ENCODE measurements around the gene PPP6R3. TPM values are rescaled to one million over a fixed set of nuclear protein-coding genes. Genes with fewer than 3 reads are reported as not detected.

PPP6R3 gene
- polyA plus RNA-seq, 1 donor from 2014 or later: 111 TPM

- H3K79me2 ChIP-seq (replicated peaks; ENCODE audit: insufficient read depth, low read length): peaks cover 19% of the 10 kb centered on the region
Observed at GRCh38 chr11:68525930-68526329, 65.4 kb downstream of the PPP6R3 start.

DNA sequence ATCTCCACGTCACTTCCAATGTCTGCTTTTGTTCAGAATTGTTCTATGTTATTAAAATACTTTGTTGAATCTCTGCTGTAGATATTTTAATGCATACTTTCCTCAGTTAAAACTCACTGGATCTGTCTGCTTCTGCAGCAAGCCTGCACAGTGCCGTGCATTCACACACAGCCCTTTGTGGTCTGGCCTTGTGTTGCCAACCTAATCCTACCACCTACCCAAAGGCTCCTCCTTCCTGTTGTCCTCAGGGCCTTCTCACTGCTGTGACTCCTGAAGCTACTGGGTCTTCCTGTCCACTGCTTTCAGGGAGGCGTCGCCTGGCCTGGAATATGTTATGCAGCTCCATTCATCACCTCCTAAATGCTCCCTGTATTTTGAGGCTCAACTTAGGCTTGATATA is 67.0 kb downstream of the PPP6R3 start:
- TF ChIP-seq, protein P1, sequence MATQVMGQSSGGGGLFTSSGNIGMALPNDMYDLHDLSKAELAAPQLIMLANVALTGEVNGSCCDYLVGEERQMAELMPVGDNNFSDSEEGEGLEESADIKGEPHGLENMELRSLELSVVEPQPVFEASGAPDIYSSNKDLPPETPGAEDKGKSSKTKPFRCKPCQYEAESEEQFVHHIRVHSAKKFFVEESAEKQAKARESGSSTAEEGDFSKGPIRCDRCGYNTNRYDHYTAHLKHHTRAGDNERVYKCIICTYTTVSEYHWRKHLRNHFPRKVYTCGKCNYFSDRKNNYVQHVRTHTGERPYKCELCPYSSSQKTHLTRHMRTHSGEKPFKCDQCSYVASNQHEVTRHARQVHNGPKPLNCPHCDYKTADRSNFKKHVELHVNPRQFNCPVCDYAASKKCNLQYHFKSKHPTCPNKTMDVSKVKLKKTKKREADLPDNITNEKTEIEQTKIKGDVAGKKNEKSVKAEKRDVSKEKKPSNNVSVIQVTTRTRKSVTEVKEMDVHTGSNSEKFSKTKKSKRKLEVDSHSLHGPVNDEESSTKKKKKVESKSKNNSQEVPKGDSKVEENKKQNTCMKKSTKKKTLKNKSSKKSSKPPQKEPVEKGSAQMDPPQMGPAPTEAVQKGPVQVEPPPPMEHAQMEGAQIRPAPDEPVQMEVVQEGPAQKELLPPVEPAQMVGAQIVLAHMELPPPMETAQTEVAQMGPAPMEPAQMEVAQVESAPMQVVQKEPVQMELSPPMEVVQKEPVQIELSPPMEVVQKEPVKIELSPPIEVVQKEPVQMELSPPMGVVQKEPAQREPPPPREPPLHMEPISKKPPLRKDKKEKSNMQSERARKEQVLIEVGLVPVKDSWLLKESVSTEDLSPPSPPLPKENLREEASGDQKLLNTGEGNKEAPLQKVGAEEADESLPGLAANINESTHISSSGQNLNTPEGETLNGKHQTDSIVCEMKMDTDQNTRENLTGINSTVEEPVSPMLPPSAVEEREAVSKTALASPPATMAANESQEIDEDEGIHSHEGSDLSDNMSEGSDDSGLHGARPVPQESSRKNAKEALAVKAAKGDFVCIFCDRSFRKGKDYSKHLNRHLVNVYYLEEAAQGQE (IDR thresholded peaks at IDR 0.05; ENCODE audit: borderline replicate concordance): no peak
- no peak for TF ChIP-seq POLR2AphosphoS5 (IDR thresholded peaks at IDR 0.05)
- TF ChIP-seq RAD21 (conservative IDR thresholded peaks at IDR 0.05): no peak
- no peak for TF ChIP-seq EZH2 (IDR thresholded peaks at IDR 0.05; ENCODE audit: borderline replicate concordance, insufficient read depth, low read length, poor library complexity, severe bottlenecking)
- no peak for TF ChIP-seq EP300 (conservative IDR thresholded peaks at IDR 0.05; ENCODE audit: poor library complexity, severe bottlenecking)
- no peak for TF ChIP-seq SMC3 (conservative IDR thresholded peaks at IDR 0.05; ENCODE audit: poor library complexity)
- TF ChIP-seq MXI1 (conservative IDR thresholded peaks at IDR 0.05; ENCODE audit: poor library complexity, severe bottlenecking): no peak
- TF ChIP-seq CTCF (IDR thresholded peaks at IDR 0.05; ENCODE audit: poor library complexity, severe bottlenecking): no peak
- no peak for TF ChIP-seq TAF1 (IDR thresholded peaks at IDR 0.05; ENCODE audit: low read depth)
- Histone ChIP-seq H3K9me2 (ENCODE audit: insufficient read depth, low read length) (no peaks in the 10 kb centered on the region), H3K4me2 (ENCODE audit: low read length) (no peak overlapping the region), H2AFZ (ENCODE audit: low read depth, low read length) (no peak overlapping the region), H3F3A (ENCODE audit: insufficient read depth, low read length, poor library complexity, severe bottlenecking) (no peaks in the 10 kb centered on the region), H3K9me3 (ENCODE audit: low read length) (no peaks in the 10 kb centered on the region), H3K79me2 (replicated peaks; ENCODE audit: insufficient read depth, low read length) (peaks cover 17% of the 10 kb centered on the region), H3K27ac (ENCODE audit: low read length) (no peak overlapping the region), H3K9ac (ENCODE audit: low read length) (no peak overlapping the region), H3K4me3 (ENCODE audit: low read length) (no peak overlapping the region), H3K36me3 (ENCODE audit: insufficient read depth, low read length) (peaks cover 6% of the 10 kb centered on the region), H4K20me1 (ENCODE audit: insufficient read depth) (no peaks in the 10 kb centered on the region), H3K27me3 (ENCODE audit: insufficient read depth, low read depth, low read length) (no peaks in the 10 kb centered on the region)

More at GRCh38 chr11:68525930-68526329, 65.4 kb downstream of the PPP6R3 start:
- Histone ChIP-seq H3K9me3 (ENCODE audit: low read length) (no peaks in the 10 kb centered on the region), H3K9ac (ENCODE audit: low read length) (no peak overlapping the region), H3F3A (ENCODE audit: insufficient read depth, low read length, poor library complexity, severe bottlenecking) (no peaks in the 10 kb centered on the region), H2AFZ (ENCODE audit: low read depth, low read length) (no peak overlapping the region), H3K4me2 (ENCODE audit: low read length) (no peak overlapping the region), H3K9me2 (ENCODE audit: insufficient read depth, low read length) (no peaks in the 10 kb centered on the region), H3K27ac (ENCODE audit: low read length) (no peak overlapping the region), H4K20me1 (ENCODE audit: insufficient read depth) (no peaks in the 10 kb centered on the region), H3K27me3 (ENCODE audit: insufficient read depth, low read depth, low read length) (no peaks in the 10 kb centered on the region), H3K36me3 (ENCODE audit: insufficient read depth, low read length) (peaks cover 6% of the 10 kb centered on the region), H3K4me3 (ENCODE audit: low read length) (no peak overlapping the region)
- no peak for TF ChIP-seq EZH2 (IDR thresholded peaks at IDR 0.05; ENCODE audit: borderline replicate concordance, insufficient read depth, low read length, poor library complexity, severe bottlenecking)
- TF ChIP-seq SMC3 (conservative IDR thresholded peaks at IDR 0.05; ENCODE audit: poor library complexity): no peak
- no peak for TF ChIP-seq TAF1 (IDR thresholded peaks at IDR 0.05; ENCODE audit: low read depth)
- TF ChIP-seq RAD21 (conservative IDR thresholded peaks at IDR 0.05): no peak
- TF ChIP-seq CTCF (IDR thresholded peaks at IDR 0.05; ENCODE audit: poor library complexity, severe bottlenecking): no peak
- TF ChIP-seq, protein P1 (IDR thresholded peaks at IDR 0.05; ENCODE audit: borderline replicate concordance): no peak
- TF ChIP-seq MXI1 (conservative IDR thresholded peaks at IDR 0.05; ENCODE audit: poor library complexity, severe bottlenecking): no peak
- TF ChIP-seq EP300 (conservative IDR thresholded peaks at IDR 0.05; ENCODE audit: poor library complexity, severe bottlenecking): no peak
- no peak for TF ChIP-seq POLR2AphosphoS5 (IDR thresholded peaks at IDR 0.05)

Measured in neural cell (in vitro differentiated cells).